Astrocyte of the hippocampus (primary cell): ENCODE results near the gene FRYL.

Experiments
- DNase-seq: peaks from one replicate; pipeline ENCODE4 v3.0.0; 2011; ENCODE audit warnings: low read depth, low spot score

The FRYL gene

DNA sequence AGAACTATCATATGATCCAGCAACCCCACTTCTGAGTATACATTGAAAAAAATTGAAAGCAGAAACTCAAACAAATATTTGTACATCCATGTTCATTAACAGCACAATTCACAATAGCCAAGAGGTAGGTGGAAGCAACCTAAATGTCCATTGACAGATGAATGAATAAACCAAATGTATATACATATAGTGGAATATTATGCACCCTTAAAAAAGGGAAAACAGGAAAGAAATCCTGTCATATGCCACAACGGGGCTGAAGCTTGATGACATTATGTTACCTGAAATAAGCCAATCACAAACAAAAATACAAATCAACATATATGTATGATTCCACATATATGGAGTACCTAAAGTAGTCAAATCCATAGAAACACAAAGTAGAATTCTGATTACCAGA, 222.1 kb downstream of the FRYL start:
- no peak for DNase-seq

DNA sequence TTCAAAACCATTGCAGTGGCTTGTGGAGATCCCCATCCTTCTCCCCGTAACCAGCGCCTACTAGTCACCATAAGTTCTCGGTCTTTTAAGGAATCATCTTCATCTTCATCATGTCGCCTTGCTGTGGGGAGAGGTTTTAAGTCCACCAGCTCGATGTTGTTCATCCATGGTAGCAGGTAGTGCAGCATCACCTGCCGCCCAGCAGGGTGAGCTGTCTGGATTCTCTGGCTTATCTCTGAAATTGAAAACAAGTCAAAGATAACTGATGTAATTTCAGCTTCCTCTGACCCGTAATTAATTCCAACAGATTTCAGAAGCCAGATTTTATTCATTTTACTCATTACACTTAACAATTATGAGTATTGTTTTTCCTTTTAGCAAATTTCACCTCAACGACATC, 222.6 kb downstream of the FRYL start:
- DNase-seq, result peak; percentile 10

DNA sequence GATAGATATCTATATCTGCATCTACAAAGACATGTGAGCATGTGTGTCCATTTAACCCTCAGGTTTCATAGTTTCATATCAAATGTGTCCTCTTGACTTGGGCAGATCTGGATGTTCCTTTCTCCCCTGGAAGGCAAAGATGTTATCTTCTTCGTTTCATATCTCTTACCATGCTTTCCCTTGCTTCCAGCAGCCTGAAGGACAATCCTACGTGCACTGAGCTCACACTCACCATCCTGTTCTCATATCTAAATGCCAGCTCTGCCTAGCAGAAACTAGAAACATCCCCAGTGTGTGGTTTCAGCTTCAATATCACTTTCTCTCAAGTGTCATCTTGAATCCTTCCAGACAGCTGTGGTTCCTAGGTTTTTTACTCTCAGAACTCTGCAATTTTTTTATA, 223.8 kb downstream of the FRYL start:
- no peak for DNase-seq

DNA sequence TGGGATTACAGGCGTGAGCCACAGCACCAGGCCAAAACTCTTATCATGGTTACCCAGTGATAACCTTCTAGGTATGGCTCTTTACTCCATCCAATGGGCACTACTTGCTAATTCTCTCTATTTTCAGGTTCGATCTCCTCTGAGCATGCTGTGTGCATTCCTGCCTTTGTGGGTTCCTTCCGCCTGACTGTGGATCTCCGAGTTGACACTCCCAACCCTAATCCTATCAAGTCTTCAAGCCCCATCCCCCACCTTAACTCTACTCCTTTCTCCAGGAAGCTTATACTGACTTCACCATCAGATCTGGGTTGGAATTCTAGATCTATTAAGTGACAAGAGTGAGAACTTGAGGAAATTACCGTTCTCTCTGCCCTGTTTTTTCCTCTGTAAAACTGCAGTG, 225.5 kb downstream of the FRYL start:
- no peak for DNase-seq

DNA sequence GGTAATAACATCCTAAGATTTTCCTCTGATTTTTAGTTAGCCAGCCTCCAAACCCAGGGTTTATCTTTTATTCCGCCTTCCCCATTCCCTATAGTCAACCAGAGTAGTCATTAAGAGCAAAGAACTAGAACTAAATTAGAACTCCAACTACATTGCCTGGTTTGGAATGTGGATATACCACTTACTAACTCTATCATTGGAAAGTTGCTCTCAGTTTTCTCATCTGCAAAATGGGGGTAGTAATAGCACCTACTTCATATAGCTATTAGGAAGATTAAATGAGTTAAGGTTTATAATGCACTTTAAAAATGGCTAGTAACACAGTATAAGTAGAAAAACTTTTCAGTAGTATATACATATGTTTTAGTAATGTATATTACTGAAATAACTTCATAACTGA, 226.4 kb downstream of the FRYL start:
- no peak for DNase-seq

GRCh38 chr4:48546336-48546735, 233.7 kb downstream of the FRYL start:
- DNase-seq, result peak; percentile 58

DNA sequence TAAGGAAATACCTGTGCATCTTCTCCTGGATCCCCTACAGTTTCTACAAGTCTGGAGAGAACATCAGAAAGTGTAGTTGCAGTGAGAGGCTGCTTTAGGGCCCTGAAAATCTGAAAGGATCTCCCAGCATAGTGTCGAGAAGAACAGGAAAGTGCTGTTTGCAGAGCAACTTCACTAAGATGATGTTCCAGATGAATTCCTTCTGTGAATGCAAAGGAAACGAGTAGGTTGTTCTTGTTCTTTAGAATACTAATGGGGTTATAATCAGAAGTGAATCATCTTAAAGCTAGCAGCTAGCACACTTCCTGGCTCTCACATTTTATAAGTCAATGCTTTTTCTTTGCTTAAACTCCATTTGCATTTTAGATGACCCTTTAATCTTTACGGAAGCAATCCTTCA, 236.3 kb downstream of the FRYL start:
- peak; percentile 50 for DNase-seq

- no peak for DNase-seq
These were observed 237.2 kb downstream of the FRYL start for GRCh38 chr4:48542888-48543287.

DNA sequence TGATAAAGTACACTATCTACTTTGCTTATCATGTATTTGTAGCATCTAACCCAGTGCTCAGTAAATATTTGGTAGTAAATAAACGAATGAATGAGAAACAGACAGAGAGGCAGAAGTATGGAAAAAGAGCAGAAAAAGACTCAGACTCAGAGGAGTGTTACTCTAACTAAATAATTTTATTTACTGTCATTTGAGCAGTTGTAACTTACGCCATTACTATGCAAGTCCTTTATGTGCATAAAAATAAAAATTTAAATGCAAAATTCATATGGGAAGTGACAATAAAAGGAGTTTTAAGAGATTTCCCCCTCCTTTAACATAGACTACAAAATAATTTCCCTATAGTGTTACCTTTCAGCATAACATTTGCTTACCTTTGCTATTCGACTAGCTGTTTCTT, 240.5 kb downstream of the FRYL start:
- DNase-seq, result no peak

GRCh38 chr4:48538358-48538757, 241.7 kb downstream of the FRYL start:
- DNase-seq, result no peak

GRCh38 chr4:48526406-48526805, 253.7 kb downstream of the FRYL start:
- no peak for DNase-seq

DNA sequence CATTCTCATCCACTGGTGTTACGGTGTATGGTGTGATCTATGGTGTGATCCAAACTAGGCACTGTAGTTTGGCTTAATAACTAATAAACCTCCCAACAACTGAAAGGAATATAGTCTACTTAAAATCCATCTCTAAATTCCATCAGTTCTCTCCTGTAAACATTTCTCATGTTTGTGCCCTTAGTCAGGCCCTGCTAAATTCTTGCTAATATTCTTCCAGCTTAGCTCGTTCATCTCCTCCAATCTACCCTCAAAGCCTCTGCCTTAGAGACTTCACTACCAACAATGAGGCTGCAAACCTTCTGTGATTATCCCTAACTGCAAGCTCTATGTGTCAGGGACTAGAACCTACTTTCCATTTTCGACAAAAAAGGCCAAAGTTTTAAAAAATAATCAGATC, 261.9 kb downstream of the FRYL start:
- no peak for DNase-seq

DNA sequence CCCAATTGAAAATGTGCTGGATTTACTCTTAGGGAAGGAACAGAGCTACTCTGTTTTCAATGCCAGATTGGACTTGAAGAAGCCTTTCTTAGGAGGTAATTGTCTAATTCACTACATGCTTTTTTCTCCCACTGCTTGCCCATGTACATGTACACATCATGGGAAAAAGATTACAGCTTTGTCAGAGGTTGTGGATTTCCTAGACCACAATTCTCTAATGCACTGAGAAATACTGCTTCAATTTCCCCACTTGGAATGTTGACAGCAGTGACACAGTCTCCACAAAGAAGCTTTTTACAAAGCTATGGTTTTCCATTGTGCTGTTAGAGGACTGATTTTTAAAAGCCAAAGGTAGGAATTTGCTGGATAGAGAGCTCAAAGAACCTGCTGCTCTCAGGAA, 270.5 kb downstream of the FRYL start:
- DNase-seq, result peak; percentile 79

GRCh38 chr4:48506716-48507115, 273.4 kb downstream of the FRYL start:
- no peak for DNase-seq

DNA sequence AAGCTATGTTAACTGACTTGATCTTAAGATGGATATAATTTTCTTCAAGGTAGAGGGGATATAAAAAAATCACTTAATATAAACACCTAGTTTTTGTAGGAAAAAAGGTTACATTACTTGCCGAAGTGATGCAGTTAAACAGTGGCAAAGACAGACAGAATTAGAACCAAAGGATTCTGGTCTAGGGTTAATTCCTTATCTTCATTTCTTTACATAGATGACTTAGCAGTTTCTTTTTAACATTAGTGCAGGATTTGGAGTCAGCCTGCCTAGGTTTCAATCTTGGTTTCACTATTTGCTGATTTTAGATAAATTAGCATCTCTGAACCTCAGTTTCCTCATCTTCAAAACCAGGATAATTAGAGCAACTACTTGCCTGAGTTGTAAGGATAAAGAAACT, 275.7 kb downstream of the FRYL start:
- no peak for DNase-seq

- DNase-seq, result no peak
These were observed 276.1 kb downstream of the FRYL start for GRCh38 chr4:48504026-48504330.

GRCh38 chr4:48503233-48504025, 276.6 kb downstream of the FRYL start:
- DNase-seq, result no peak

- no peak for DNase-seq
These were observed 280.5 kb downstream of the FRYL start for GRCh38 chr4:48499551-48500066.

GRCh38 chr4:48498895-48499294, 281.2 kb downstream of the FRYL start:
- DNase-seq, result peak; percentile 26

GRCh38 chr4:48495941-48496340, 284.1 kb downstream of the FRYL start:
- no peak for DNase-seq

- no peak for DNase-seq
These were observed 286.5 kb downstream of the FRYL start for GRCh38 chr4:48493452-48494100.

DNA sequence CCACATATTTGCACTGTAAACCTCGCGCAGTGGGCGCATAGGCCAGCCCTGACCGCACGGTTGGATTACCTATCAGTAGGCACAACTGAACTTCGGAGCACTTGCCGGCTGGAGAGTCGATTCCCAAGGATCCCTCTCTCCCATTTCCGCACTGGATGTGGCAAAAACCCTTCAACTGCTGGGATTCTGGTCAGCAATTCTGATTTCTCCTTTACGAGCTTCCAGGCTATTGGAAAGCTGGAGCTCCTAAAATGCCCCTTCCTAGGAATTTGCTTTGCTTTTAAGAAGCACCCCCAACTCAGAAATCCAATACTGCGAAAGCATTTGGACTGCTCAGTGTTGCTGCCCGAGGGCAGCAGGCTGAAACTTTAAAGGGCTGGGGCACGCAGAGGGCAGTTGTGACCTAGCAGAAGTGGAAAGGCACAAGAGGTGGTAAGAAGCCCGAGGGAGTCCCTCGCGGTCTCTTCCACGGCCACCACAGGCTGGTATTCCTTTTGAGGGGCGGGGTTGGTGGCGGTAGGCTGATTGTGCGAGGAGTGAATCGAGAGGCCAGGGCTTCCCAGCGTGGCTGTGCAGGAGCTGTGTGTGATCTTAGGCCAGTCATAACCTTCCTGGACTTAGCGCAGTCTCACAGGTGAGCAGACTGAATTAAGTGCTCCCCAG, 288.4 kb downstream of the FRYL start:
- no peak for DNase-seq
